ENCODE results near the gene CIRBP. TPM values are rescaled to one million over a fixed set of nuclear protein-coding genes. Genes with fewer than 3 reads are reported as not detected.
A peak's percentile ranks its signal among the peaks of the same experiment; 100 is the strongest.

The CIRBP gene
- polyA plus RNA-seq, 1 of the 3 experiments (the other 2 are of a cell fraction) = 762 TPM

GRCh38 chr19:1253514-1254080 is 15.5 kb upstream of the CIRBP start:
- Histone ChIP-seq H3K9ac (peak overlapping the region; percentile 98), H3K36me3 (replicated peaks in 1 of 2; ENCODE audit: control insufficient read depth in 1 of 2, insufficient read depth in 2 of 2, low read length in 1 of 2) (peaks cover 49 to 50% of the 10 kb centered on the region in 2 experiments), H3K9me2 (no peaks in the 10 kb centered on the region), H3K27ac (ENCODE audit: low read depth in 2 of 2, low read length in 1 of 2) (peak overlapping the region; percentile 95 to 99), H3K9me3 (no peaks in the 10 kb centered on the region), H4K20me1 (ENCODE audit: insufficient read depth) (peaks cover 65% of the 10 kb centered on the region), H3K4me1 (ENCODE audit: control insufficient read depth in 1 of 2, insufficient read depth in 2 of 2, low read depth in 1 of 2, low read length in 1 of 2) (peaks cover 20 to 38% of the 10 kb centered on the region in 2 experiments), H3K27me3 (ENCODE audit: insufficient read depth) (no peaks in the 10 kb centered on the region), H3K79me2 (ENCODE audit: insufficient read depth) (peaks cover 83% of the 10 kb centered on the region), H3F3A (replicated peaks; ENCODE audit: insufficient read depth) (peaks cover 58% of the 10 kb centered on the region), H3K4me3 (ENCODE audit: low read depth in 2 of 2, low read length in 1 of 2) (peak overlapping the region; percentile 79 to 86), H3K4me2 (peak overlapping the region; percentile 99), H2AFZ (ENCODE audit: low read depth) (no peak overlapping the region)
- POLR2A ChIA-PET = interaction anchor here (1.0 to 1.9 kb wide), 7 partner anchors 8 to 22 kb away, joined by 3 to 32 read pairs (median 7); partner anchors contain the start of genes ATP5F1D, CIRBP and FAM174C
- no peak for DNase-seq
- TF ChIP-seq YY1 (IDR thresholded peaks at IDR 0.05; ENCODE audit: low read depth) = no peak
- TF ChIP-seq RXRA (IDR thresholded peaks at IDR 0.05; ENCODE audit: borderline replicate concordance, low read depth) = 0 out of 2 replicates have a peak, but pooled peaks have one; percentile 0
- no peak for TF ChIP-seq SMC3 (IDR thresholded peaks at IDR 0.05; ENCODE audit: low read depth, low read length)
- no peak for TF ChIP-seq JUND (IDR thresholded peaks at IDR 0.05)
- no peak for TF ChIP-seq RCOR1 (IDR thresholded peaks at IDR 0.05; ENCODE audit: low read length)
- TF ChIP-seq USF2 (IDR thresholded peaks at IDR 0.05; ENCODE audit: borderline replicate concordance, low read depth, low read length) = no peak
- CTCF ChIA-PET = interaction anchor here (1.0 to 18.6 kb wide), 6 partner anchors 9 to 140 kb away, joined by 3 to 594 read pairs (median 4); partner anchors contain the start of genes ATP5F1D and CIRBP
- 27% methylated on average over 10 of the region's 23 CpGs for WGBS (ENCODE audit: low lambda C conversion rate)

GRCh38 chr19:1254081-1254527 is 15.0 kb upstream of the CIRBP start:
- Histone ChIP-seq H3K9ac (peak overlapping the region; percentile 98; the same call in 1 of the 2 replicates), H3K27me3 (ENCODE audit: insufficient read depth) (no peaks in the 10 kb centered on the region), H3K4me2 (peak overlapping the region; percentile 99), H3K9me2 (no peaks in the 10 kb centered on the region), H3K4me1 (ENCODE audit: control insufficient read depth in 1 of 2, insufficient read depth in 2 of 2, low read depth in 1 of 2, low read length in 1 of 2) (peaks cover 25 to 42% of the 10 kb centered on the region in 2 experiments), H4K20me1 (ENCODE audit: insufficient read depth) (peaks cover 65% of the 10 kb centered on the region), H3K36me3 (replicated peaks in 1 of 2; ENCODE audit: control insufficient read depth in 1 of 2, insufficient read depth in 2 of 2, low read length in 1 of 2) (peaks cover 49 to 53% of the 10 kb centered on the region in 2 experiments), H2AFZ (ENCODE audit: low read depth) (no peak overlapping the region), H3K79me2 (ENCODE audit: insufficient read depth) (peaks cover 83% of the 10 kb centered on the region), H3K4me3 (ENCODE audit: low read depth in 2 of 2, low read length in 1 of 2) (no peak overlapping the region), H3K27ac (ENCODE audit: low read depth in 2 of 2, low read length in 1 of 2) (peak overlapping the region; percentile 95 to 99), H3F3A (replicated peaks; ENCODE audit: insufficient read depth) (peaks cover 63% of the 10 kb centered on the region), H3K9me3 (no peaks in the 10 kb centered on the region)
- ChIA-PET POLR2A (interaction anchor here (1.9 kb wide), 1 partner anchor 15 kb away, joined by 32 read pairs; the partner anchor contains the start of gene CIRBP), CTCF (interaction anchor here (1.2 to 18.6 kb wide), 3 partner anchors 11 to 33 kb away, joined by 4 to 594 read pairs (median 99); partner anchors contain the start of gene ATP5F1D)
- WGBS (ENCODE audit: low lambda C conversion rate) = 91% methylated on average over 21 of the region's 37 CpGs
- DNase-seq = no peak
- TF ChIP-seq EP300 (IDR thresholded peaks at IDR 0.05; ENCODE audit: borderline replicate concordance in 1 of 2, low read depth in 1 of 2, low read length in 1 of 2) = no peak
- no peak for TF ChIP-seq NFIC (IDR thresholded peaks at IDR 0.05; ENCODE audit: borderline replicate concordance)
- no peak for TF ChIP-seq IRF3 (IDR thresholded peaks at IDR 0.05; ENCODE audit: low read depth, low read length)
- TF ChIP-seq MEF2A (IDR thresholded peaks at IDR 0.05; ENCODE audit: borderline replicate concordance, low read depth) = no peak
- TF ChIP-seq TAF1 (IDR thresholded peaks at IDR 0.05; ENCODE audit: borderline replicate concordance, low read depth, low read length) = no peak
- no peak for TF ChIP-seq FOXJ3 (CRISPR knock-in tag; IDR thresholded peaks at IDR 0.05)
- no peak for TF ChIP-seq GATA2 (CRISPR knock-in tag; IDR thresholded peaks at IDR 0.05)
- TF ChIP-seq RAD21 (IDR thresholded peaks at IDR 0.05; ENCODE audit: low read length) = no peak
